Vagina (tissue), 2 donors: Measurements from ENCODE around the gene GCM1. TPM values are rescaled to one million over a fixed set of nuclear protein-coding genes. Genes with fewer than 3 reads are reported as not detected.

Experiments used
- DNase-seq, 2 donors: peaks; one replicate each; pipeline ENCODE4 v3.0.0-alpha.2; 2017; ENCODE audit errors: extremely low spot score in 2 of 2
- H3K27ac ChIP-seq: fragments of 200-600 bp; sonication (generic); one replicate; pipeline ENCODE4 v1.5.1; 2019
- H3K27me3 ChIP-seq: fragments of 200-600 bp; sonication (generic); one replicate; pipeline ENCODE4 v1.5.1; 2019
- H3K36me3 ChIP-seq, 2 donors: fragments of 200-600 bp; sonication (generic); one replicate each; pipeline ENCODE4 v1.5.1; 2017 to 2019
- H3K4me1 ChIP-seq: fragments of 200-600 bp; sonication (generic); one replicate; pipeline ENCODE4 v1.5.1; 2019
- H3K4me3 ChIP-seq, 2 donors: fragments of 200-600 bp; sonication (generic); 1 replicate in 1 of 2; 2 replicates in 1 of 2; pipeline ENCODE4 v1.5.1; 2016 to 2019
- H3K9me3 ChIP-seq: fragments of 200-600 bp; sonication (generic); one replicate; pipeline ENCODE4 v1.5.1; 2019
- POLR2A ChIP-seq, 2 donors: fragments of 450-650 bp; IDR thresholded peaks; one replicate each; pipeline ENCODE4 v1.6.1; 2017; ENCODE audit warnings: antibody characterized with exemption in 2 of 2, mild to moderate bottlenecking in 2 of 2, moderate library complexity in 2 of 2
- POLR2AphosphoS5 ChIP-seq, 2 donors: sonication (generic); formaldehyde crosslinking; IDR thresholded peaks; one replicate each; pipeline ENCODE4 v1.9.0; 2017; ENCODE audit warnings: antibody characterized with exemption in 2 of 2, mild to moderate bottlenecking in 2 of 2, low read depth in 1 of 2; ENCODE audit not compliant: insufficient read depth in 1 of 2
- intact Hi-C: fragments of 100-400 bp; cut with DNase I; formaldehyde crosslinking; loops from one replicate; pipeline ENCODE4 v1.15.1; 2023
- total RNA-seq: library from RNA; depleted of rRNA; stranded (reverse); fragments of >200 nt; gene quantifications from one replicate; pipeline ENCODE4 v1.2.3, GENCODE V29; 2016
- TF ChIP-seq, protein P1 (sequence below), 3 experiments: fragments of 450-650 bp in 2 of 3; fragments of 200-600 bp in 1 of 3; sonication (generic) in 1 of 3; IDR thresholded peaks; one replicate each; pipeline ENCODE4 v1.5.1; 2017 to 2019; ENCODE audit warnings: antibody characterized with exemption in 3 of 3, mild to moderate bottlenecking in 2 of 3, moderate library complexity in 2 of 3

The GCM1 gene, protein sequence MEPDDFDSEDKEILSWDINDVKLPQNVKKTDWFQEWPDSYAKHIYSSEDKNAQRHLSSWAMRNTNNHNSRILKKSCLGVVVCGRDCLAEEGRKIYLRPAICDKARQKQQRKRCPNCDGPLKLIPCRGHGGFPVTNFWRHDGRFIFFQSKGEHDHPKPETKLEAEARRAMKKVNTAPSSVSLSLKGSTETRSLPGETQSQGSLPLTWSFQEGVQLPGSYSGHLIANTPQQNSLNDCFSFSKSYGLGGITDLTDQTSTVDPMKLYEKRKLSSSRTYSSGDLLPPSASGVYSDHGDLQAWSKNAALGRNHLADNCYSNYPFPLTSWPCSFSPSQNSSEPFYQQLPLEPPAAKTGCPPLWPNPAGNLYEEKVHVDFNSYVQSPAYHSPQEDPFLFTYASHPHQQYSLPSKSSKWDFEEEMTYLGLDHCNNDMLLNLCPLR
- not detected for total RNA-seq

DNA sequence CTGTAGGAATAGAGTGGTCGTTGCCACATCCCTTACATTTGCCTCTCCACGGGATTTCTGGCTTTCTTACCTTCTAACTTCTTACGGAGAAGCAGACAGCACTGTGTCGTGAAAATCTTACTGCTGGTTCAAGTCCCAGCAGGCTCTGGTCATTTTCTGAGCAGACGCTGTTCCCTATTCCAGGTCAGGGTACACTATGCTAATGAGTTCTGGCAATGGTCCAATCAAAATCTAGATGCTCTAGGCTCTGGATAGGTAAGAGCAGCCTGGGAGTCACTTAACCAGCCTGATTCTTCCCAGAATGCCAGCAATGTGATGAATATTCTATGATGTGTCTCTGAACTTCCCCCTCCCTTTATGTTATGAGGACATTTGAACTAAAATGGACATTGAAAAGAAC, at the start of gene GCM1:
Gene GCM1, minus strand, starts transcription at position 158 of the 400 bp plus-strand sequence. CDS start 3,209 bp downstream, outside the sequence.
- intact Hi-C loops: no loop called here
- TF ChIP-seq POLR2A (IDR thresholded peaks at IDR 0.05): no peak
- TF ChIP-seq POLR2AphosphoS5 (IDR thresholded peaks at IDR 0.05; ENCODE audit: insufficient read depth in 1 of 2, low read depth in 1 of 2): no peak
- TF ChIP-seq, protein P1, sequence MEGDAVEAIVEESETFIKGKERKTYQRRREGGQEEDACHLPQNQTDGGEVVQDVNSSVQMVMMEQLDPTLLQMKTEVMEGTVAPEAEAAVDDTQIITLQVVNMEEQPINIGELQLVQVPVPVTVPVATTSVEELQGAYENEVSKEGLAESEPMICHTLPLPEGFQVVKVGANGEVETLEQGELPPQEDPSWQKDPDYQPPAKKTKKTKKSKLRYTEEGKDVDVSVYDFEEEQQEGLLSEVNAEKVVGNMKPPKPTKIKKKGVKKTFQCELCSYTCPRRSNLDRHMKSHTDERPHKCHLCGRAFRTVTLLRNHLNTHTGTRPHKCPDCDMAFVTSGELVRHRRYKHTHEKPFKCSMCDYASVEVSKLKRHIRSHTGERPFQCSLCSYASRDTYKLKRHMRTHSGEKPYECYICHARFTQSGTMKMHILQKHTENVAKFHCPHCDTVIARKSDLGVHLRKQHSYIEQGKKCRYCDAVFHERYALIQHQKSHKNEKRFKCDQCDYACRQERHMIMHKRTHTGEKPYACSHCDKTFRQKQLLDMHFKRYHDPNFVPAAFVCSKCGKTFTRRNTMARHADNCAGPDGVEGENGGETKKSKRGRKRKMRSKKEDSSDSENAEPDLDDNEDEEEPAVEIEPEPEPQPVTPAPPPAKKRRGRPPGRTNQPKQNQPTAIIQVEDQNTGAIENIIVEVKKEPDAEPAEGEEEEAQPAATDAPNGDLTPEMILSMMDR (IDR thresholded peaks at IDR 0.05): no peak
- DNase-seq: no peak

DNA sequence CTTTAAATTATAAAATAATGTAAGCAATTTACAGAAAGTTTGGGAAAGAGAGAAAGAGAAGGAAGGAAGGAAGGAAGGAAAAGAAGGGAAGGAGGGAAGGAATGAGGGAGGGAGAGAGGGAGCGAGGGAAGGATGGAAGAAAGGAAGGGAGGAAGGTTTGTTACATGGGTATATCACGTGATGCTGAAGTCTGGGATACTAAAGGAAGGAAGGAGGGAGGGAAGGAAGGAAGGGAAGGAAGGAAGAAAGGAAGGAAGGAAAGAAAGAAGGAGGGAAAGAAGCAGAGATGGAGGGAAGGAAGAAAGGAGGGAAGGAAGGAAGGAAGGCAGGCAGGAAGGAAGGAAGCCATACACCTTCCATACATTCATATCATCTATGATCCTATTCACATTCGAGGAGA, 48.9 kb upstream of the GCM1 start:
- intact Hi-C loops: no loop called here
- Histone ChIP-seq H3K4me3 (no peak overlapping the region), H3K36me3 (no peaks in the 10 kb centered on the region), H3K27me3 (no peaks in the 10 kb centered on the region), H3K9me3 (no peaks in the 10 kb centered on the region), H3K4me1 (peaks cover 4% of the 10 kb centered on the region), H3K27ac (no peak overlapping the region)
- TF ChIP-seq POLR2A (IDR thresholded peaks at IDR 0.05) (no peak), POLR2AphosphoS5 (IDR thresholded peaks at IDR 0.05; ENCODE audit: insufficient read depth in 1 of 2, low read depth in 1 of 2) (no peak)
- TF ChIP-seq, protein P1 (IDR thresholded peaks at IDR 0.05): no peak
- no peak for DNase-seq

More for the DNA sequence above, at the start of gene GCM1:
- Histone ChIP-seq H3K27me3 (no peaks in the 10 kb centered on the region), H3K36me3 (no peaks in the 10 kb centered on the region), H3K9me3 (no peaks in the 10 kb centered on the region), H3K4me3 (no peak within 1 kb of the TSS), H3K27ac (no peak within 1 kb of the TSS), H3K4me1 (no peaks in the 10 kb centered on the region)

DNA sequence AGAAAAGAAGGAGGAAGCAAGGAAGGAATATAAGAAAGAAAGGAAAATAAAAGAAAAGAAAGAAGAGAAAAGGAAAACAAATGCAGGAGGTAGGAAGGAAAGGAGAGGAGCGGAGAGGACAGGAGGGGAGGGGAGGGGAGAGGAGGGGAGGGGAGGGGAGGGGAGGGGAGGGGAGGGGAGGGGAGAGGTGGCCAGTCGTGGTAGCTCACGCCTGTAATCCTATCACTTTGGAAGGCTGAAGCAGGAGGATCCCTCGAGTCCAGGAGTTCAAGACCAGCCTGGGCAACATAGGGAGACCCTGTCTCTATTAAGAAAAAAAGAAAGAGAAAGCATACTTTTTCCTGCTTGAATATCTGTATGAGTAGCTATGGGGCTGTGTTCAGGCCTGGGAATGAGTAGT, 46.4 kb upstream of the GCM1 start:
- H3K9me3 ChIP-seq: no peaks in the 10 kb centered on the region
- no peak for DNase-seq
- H3K27ac ChIP-seq: no peak overlapping the region
- no peaks in the 10 kb centered on the region for H3K36me3 ChIP-seq
- intact Hi-C loops: no loop called here
- no peaks in the 10 kb centered on the region for H3K27me3 ChIP-seq
- peaks cover 8% of the 10 kb centered on the region for H3K4me1 ChIP-seq
- H3K4me3 ChIP-seq: no peak overlapping the region
- TF ChIP-seq POLR2A (IDR thresholded peaks at IDR 0.05) (no peak), POLR2AphosphoS5 (IDR thresholded peaks at IDR 0.05; ENCODE audit: insufficient read depth in 1 of 2, low read depth in 1 of 2) (no peak)
- TF ChIP-seq, protein P1 (IDR thresholded peaks at IDR 0.05): no peak

DNA sequence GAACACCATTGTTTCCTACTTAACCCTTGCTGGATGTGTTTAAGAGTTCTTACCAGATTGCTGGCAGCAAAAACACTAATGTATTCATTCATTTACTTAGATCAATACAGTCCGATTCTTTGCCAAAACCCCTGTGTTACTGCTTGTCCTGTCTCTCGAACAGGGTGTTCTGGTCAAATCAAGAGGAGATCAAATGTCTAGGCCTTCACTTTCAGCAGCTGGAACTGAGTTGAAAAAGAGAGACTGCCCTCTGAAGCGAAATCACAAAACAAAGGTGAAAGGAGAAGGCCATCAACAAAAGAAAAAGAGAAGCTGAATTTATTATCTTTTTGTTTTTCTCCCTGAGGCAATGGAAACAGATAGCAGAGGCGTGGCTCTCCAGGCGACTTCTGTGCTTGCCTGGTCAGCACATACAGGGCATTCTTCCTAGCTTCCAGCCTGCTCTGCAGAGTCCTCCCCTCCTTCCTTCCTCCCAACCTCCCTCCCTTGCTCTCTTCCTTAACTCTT, 44.1 kb upstream of the GCM1 start:
- H3K36me3 ChIP-seq: no peaks in the 10 kb centered on the region
- no peak overlapping the region for H3K4me3 ChIP-seq
- no peak for DNase-seq
- no peaks in the 10 kb centered on the region for H3K27me3 ChIP-seq
- no peaks in the 10 kb centered on the region for H3K9me3 ChIP-seq
- no peak overlapping the region for H3K27ac ChIP-seq
- peaks cover 8% of the 10 kb centered on the region for H3K4me1 ChIP-seq
- TF ChIP-seq POLR2AphosphoS5 (IDR thresholded peaks at IDR 0.05; ENCODE audit: insufficient read depth in 1 of 2, low read depth in 1 of 2): no peak
- intact Hi-C loops: no loop called here

DNA sequence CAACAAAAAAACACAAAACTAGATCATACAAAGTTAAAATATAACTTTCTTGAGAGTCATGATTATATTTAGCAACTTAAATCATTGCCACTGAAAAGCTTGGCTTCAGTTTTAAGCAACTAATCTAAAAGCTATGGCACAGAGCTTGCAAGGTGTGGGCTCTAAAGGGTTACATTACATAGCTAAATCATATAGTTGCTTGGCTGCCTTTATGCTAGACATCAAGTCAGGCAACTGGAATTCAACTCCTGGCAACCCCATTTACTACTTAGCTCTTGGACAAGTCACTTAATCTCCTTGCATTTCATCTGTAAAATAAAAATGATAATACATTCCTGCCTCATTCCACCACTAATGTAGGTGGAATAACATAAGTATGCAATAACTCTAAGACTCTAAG, 40.9 kb upstream of the GCM1 start:
- no peak overlapping the region for H3K27ac ChIP-seq
- intact Hi-C loops: loop anchor here (10.0 kb wide), 1 partner anchor 535 kb away; no protein-coding TSS in a partner anchor
- no peaks in the 10 kb centered on the region for H3K9me3 ChIP-seq
- no peak for TF ChIP-seq POLR2A (IDR thresholded peaks at IDR 0.05)
- TF ChIP-seq, protein P1 (IDR thresholded peaks at IDR 0.05): no peak
- TF ChIP-seq POLR2AphosphoS5 (IDR thresholded peaks at IDR 0.05; ENCODE audit: insufficient read depth in 1 of 2, low read depth in 1 of 2): no peak
- no peak for DNase-seq
- H3K4me3 ChIP-seq: no peak overlapping the region
- no peaks in the 10 kb centered on the region for H3K27me3 ChIP-seq
- H3K4me1 ChIP-seq: peaks cover 8% of the 10 kb centered on the region
- H3K36me3 ChIP-seq: no peaks in the 10 kb centered on the region
